Panc1 (cell line): ENCODE data around the gene KRT27. TPM values are rescaled to one million over a fixed set of nuclear protein-coding genes. Genes with fewer than 3 reads are reported as not detected.
A peak's percentile ranks its signal among the peaks of the same experiment; 100 is the strongest.

ENCODE experiments used
- ATAC-seq: fragments of 200-7000 bp; cut with Tn5 transposase; 2 replicates; pipeline ENCODE4 v1.9.1; 2020; ENCODE audit warnings: mild to moderate bottlenecking, moderate library complexity
- BruUV-seq: library from RNA; stranded (reverse); fragments of 400-500 nt; replicated peaks from 2 replicates; lab custom pipeline; 2021; lab: Mats Ljungman, UMichigan
- CTCF ChIA-PET: fragments of 300-600 bp; sonication (Branson Sonifier 250); formaldehyde crosslinking; loops from one replicate; lab custom pipeline; 2022; ENCODE audit warnings: antibody characterized with exemption; lab: Charles Lee
- POLR2A ChIA-PET: fragments of 300-600 bp; sonication (Branson Sonifier 250); formaldehyde crosslinking; loops from one replicate; lab custom pipeline; 2022; ENCODE audit warnings: antibody characterized with exemption; lab: Charles Lee
- DNase-seq: peaks from one replicate; pipeline ENCODE4 v3.0.0-alpha.2; 2010; ENCODE audit warnings: low read depth, low spot score
- H3K27ac ChIP-seq: 2 replicates; pipeline ENCODE4 v1.5.1; 2011; ENCODE audit warnings: mild to moderate bottlenecking, low read length, inconsistent platforms
- H3K27me3 ChIP-seq: fragments of 200-500 bp; sonication (Bioruptor generic); 2 replicates; pipeline ENCODE4 v1.6.0; 2014; ENCODE audit warnings: low read length, inconsistent platforms; ENCODE audit not compliant: control insufficient read depth, insufficient read depth
- H3K36me3 ChIP-seq: fragments of 200-500 bp; sonication (Bioruptor generic); 2 replicates; pipeline ENCODE4 v1.5.1; 2014; ENCODE audit warnings: inconsistent platforms, mild to moderate bottlenecking, low read length, moderate library complexity; ENCODE audit not compliant: control insufficient read depth, insufficient read depth
- H3K4me1 ChIP-seq: 2 replicates; pipeline ENCODE4 v1.5.1; 2011; ENCODE audit warnings: inconsistent platforms, mild to moderate bottlenecking, low read length, moderate library complexity; ENCODE audit not compliant: control insufficient read depth, insufficient read depth
- H3K4me3 ChIP-seq, 2 experiments: 2 replicates each; pipeline ENCODE4 v1.5.1; 2011 to 2012; ENCODE audit warnings: low read depth in 2 of 2, low read length in 2 of 2, mild to moderate bottlenecking in 2 of 2, inconsistent platforms in 1 of 2, moderate library complexity in 1 of 2
- H3K9me3 ChIP-seq: fragments of 200-500 bp; sonication (Bioruptor generic); 2 replicates; pipeline ENCODE4 v1.5.1; 2014; ENCODE audit warnings: low read depth, mild to moderate bottlenecking, inconsistent platforms, low read length, moderate library complexity; ENCODE audit not compliant: control insufficient read depth, insufficient read depth
- CTCF ChIP-seq: fragments of 450-650 bp; IDR thresholded peaks from 2 replicates; pipeline ENCODE4 v1.5.1; 2017; ENCODE audit warnings: mild to moderate bottlenecking
- POLR2AphosphoS5 ChIP-seq: IDR thresholded peaks from 2 replicates; pipeline ENCODE4 v1.6.1; 2012; ENCODE audit warnings: mild to moderate bottlenecking, low read depth, low read length, moderate library complexity
- SIN3A ChIP-seq: IDR thresholded peaks from 2 replicates; pipeline ENCODE4 v1.6.1; 2012; ENCODE audit warnings: low read depth, mild to moderate bottlenecking, low read length, moderate library complexity, borderline replicate concordance; ENCODE audit not compliant: insufficient read depth
- TCF7L2 ChIP-seq: IDR thresholded peaks from 2 replicates; pipeline ENCODE4 v1.6.1; 2011; ENCODE audit warnings: mild to moderate bottlenecking, low read depth, low read length, inconsistent platforms
- in situ Hi-C: cut with HindIII; loops from 2 replicates; pipeline ENCODE4 v1.10.0; 2016; ENCODE audit warnings: low sequenced_read_pairs, low pct_unique_long_range_greater_than_20kb
- intact Hi-C: fragments of 100-400 bp; cut with micrococcal nuclease; formaldehyde crosslinking; loops from one replicate; pipeline ENCODE4 v1.10.0; 2022; ENCODE audit not compliant: unreplicated experiment
- total RNA-seq: library from RNA; stranded (reverse); gene quantifications from one replicate; pipeline ENCODE4 v1.2.1, GENCODE V29; 2021; ENCODE audit not compliant: unreplicated experiment
- TF ChIP-seq, protein P1 (sequence below), 2 experiments: IDR thresholded peaks; 2 replicates each; pipeline ENCODE4 v1.6.1; 2011 to 2012; ENCODE audit warnings: low read depth in 2 of 2, control low read depth in 1 of 2, low read length in 1 of 2, mild to moderate bottlenecking in 1 of 2, moderate library complexity in 1 of 2; ENCODE audit not compliant: insufficient read depth in 1 of 2

The KRT27 gene
- total RNA-seq, 1 experiment from 2014 or later: not detected

GRCh38 chr17:40818733-40819527, 36.6 kb upstream of the KRT27 start:
- in situ Hi-C loops (no loop called here), intact Hi-C loops (no loop called here)
- ATAC-seq (peak; percentile 97), DNase-seq (no peak)
- H3K27ac ChIP-seq: peak overlapping the region; percentile 99
- peak; percentile 93 for TF ChIP-seq POLR2AphosphoS5
- TF ChIP-seq, protein P1, sequence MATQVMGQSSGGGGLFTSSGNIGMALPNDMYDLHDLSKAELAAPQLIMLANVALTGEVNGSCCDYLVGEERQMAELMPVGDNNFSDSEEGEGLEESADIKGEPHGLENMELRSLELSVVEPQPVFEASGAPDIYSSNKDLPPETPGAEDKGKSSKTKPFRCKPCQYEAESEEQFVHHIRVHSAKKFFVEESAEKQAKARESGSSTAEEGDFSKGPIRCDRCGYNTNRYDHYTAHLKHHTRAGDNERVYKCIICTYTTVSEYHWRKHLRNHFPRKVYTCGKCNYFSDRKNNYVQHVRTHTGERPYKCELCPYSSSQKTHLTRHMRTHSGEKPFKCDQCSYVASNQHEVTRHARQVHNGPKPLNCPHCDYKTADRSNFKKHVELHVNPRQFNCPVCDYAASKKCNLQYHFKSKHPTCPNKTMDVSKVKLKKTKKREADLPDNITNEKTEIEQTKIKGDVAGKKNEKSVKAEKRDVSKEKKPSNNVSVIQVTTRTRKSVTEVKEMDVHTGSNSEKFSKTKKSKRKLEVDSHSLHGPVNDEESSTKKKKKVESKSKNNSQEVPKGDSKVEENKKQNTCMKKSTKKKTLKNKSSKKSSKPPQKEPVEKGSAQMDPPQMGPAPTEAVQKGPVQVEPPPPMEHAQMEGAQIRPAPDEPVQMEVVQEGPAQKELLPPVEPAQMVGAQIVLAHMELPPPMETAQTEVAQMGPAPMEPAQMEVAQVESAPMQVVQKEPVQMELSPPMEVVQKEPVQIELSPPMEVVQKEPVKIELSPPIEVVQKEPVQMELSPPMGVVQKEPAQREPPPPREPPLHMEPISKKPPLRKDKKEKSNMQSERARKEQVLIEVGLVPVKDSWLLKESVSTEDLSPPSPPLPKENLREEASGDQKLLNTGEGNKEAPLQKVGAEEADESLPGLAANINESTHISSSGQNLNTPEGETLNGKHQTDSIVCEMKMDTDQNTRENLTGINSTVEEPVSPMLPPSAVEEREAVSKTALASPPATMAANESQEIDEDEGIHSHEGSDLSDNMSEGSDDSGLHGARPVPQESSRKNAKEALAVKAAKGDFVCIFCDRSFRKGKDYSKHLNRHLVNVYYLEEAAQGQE (IDR thresholded peaks at IDR 0.05; ENCODE audit: insufficient read depth in 1 of 2, low read depth in 2 of 2, low read length in 1 of 2): no peak
- H3K4me3 ChIP-seq: peak overlapping the region; percentile 90 to 97
- ChIA-PET CTCF (interaction anchor here (0.5 to 0.8 kb wide), 5 partner anchors 45 to 908 kb away, joined by 3 to 7 read pairs (median 4); no protein-coding TSS in a partner anchor), POLR2A (interaction anchor here (0.6 to 1.1 kb wide), 9 partner anchors 9 to 721 kb away, joined by 3 to 7 read pairs (median 5); no protein-coding TSS in a partner anchor)
- H3K36me3 ChIP-seq: peaks cover 8% of the 10 kb centered on the region; the same call in 1 of the 2 replicates
- BruUV-seq: no TSS peak
- no peaks in the 10 kb centered on the region for H3K9me3 ChIP-seq
- H3K27me3 ChIP-seq: no peaks in the 10 kb centered on the region
- H3K4me1 ChIP-seq: peaks cover 16% of the 10 kb centered on the region; the same call in 1 of the 2 replicates

DNA sequence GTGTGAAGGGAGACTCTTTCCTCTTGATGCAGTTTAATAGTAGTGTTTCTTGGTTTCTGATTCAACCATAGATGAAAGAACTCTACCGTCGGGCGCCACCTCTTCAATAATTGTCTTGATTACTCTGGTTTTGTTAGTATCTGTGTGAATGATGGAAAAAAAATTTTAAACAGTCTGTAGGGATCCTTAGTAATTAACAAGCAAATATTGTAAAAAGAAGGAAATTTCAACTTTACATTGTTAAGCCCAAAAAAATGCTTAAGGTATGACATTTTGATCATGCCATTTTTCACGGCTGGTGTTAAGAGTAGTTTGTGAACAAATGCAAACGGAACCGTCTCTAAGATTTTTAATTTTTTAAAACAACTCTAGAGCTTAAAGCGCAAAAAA, 36.0 kb upstream of the KRT27 start:
- intact Hi-C loops: no loop called here
- in situ Hi-C loops: no loop called here
- TSS peak; percentile 99 for BruUV-seq
- Histone ChIP-seq H3K9me3 (no peaks in the 10 kb centered on the region), H3K4me3 (peak overlapping the region; percentile 71 to 90), H3K4me1 (peaks cover 16% of the 10 kb centered on the region; the same call in 1 of the 2 replicates), H3K27me3 (no peaks in the 10 kb centered on the region), H3K36me3 (peaks cover 8% of the 10 kb centered on the region; the same call in 1 of the 2 replicates), H3K27ac (peak overlapping the region; percentile 98)
- no peak for DNase-seq
- ATAC-seq: no peak
- TF ChIP-seq TCF7L2 (no peak), SIN3A (no peak), POLR2AphosphoS5 (no peak), CTCF (no peak)
- TF ChIP-seq, protein P1 (IDR thresholded peaks at IDR 0.05; ENCODE audit: insufficient read depth in 1 of 2, low read depth in 2 of 2, low read length in 1 of 2): no peak
- CTCF ChIA-PET: interaction anchor here (0.6 kb wide), 2 partner anchors 44 to 844 kb away, joined by 3 to 7 read pairs; no protein-coding TSS in a partner anchor
- POLR2A ChIA-PET: interaction anchor here (0.6 to 1.1 kb wide), 4 partner anchors 9 to 573 kb away, joined by 3 to 7 read pairs (median 5); no protein-coding TSS in a partner anchor
